Kidney epithelial cell (primary cell): ENCODE measurements around the gene PUM1. TPM values are rescaled to one million over a fixed set of nuclear protein-coding genes. Genes with fewer than 3 reads are reported as not detected.
A peak's percentile ranks its signal among the peaks of the same experiment; 100 is the strongest.

Source experiments
- DNase-seq: peaks from one replicate; pipeline ENCODE4 v3.0.0-alpha.2; 2010; ENCODE audit warnings: low read depth
- H3K27me3 ChIP-seq: 2 replicates; pipeline ENCODE4 v1.6.0; 2011; ENCODE audit warnings: low read length; ENCODE audit not compliant: control insufficient read depth, insufficient read depth
- H3K36me3 ChIP-seq: 2 replicates; pipeline ENCODE4 v1.5.1; 2011; ENCODE audit warnings: low read length; ENCODE audit not compliant: control insufficient read depth, insufficient read depth
- H3K4me3 ChIP-seq: 2 replicates; pipeline ENCODE4 v1.5.1; 2011; ENCODE audit warnings: low read depth, mild to moderate bottlenecking, control low read depth, low read length
- total RNA-seq: library from RNA; depleted of rRNA; stranded (reverse); fragments of >200 nt; gene quantifications from 2 replicates; pipeline ENCODE4 v1.2.3, GENCODE V29; 2015
- TF ChIP-seq, protein P1 (sequence below): IDR thresholded peaks from 2 replicates; pipeline ENCODE4 v1.5.1; 2011; ENCODE audit warnings: mild to moderate bottlenecking, moderate library complexity, low read length, control low read depth, inconsistent platforms; ENCODE audit not compliant: insufficient read depth, poor library complexity, severe bottlenecking

Gene PUM1
- total RNA-seq, 1 donor from 2014 or later: 78.1 TPM

DNA sequence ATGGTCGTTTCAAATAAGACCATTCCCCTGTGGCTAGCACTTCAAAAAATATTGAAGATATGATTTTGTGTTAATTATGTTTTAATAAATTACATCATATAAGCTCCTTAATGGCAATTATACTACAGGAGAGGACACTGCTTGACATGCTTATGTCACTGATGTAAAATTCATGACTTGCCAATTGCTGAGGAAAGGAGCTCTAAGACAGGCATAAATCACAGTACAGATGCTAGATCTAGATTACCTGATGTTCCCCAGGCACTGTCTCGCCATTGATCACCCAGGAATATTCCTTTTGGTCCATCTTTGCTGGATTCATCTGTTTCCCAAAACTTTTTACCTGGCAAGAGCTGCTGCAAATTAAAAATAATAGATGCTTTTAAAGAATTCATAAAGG lies 58.8 kb downstream of the PUM1 start:
- DNase-seq: no peak
- Histone ChIP-seq H3K27me3 (no peaks in the 10 kb centered on the region), H3K4me3 (no peak overlapping the region), H3K36me3 (no peaks in the 10 kb centered on the region)
- TF ChIP-seq, protein P1, sequence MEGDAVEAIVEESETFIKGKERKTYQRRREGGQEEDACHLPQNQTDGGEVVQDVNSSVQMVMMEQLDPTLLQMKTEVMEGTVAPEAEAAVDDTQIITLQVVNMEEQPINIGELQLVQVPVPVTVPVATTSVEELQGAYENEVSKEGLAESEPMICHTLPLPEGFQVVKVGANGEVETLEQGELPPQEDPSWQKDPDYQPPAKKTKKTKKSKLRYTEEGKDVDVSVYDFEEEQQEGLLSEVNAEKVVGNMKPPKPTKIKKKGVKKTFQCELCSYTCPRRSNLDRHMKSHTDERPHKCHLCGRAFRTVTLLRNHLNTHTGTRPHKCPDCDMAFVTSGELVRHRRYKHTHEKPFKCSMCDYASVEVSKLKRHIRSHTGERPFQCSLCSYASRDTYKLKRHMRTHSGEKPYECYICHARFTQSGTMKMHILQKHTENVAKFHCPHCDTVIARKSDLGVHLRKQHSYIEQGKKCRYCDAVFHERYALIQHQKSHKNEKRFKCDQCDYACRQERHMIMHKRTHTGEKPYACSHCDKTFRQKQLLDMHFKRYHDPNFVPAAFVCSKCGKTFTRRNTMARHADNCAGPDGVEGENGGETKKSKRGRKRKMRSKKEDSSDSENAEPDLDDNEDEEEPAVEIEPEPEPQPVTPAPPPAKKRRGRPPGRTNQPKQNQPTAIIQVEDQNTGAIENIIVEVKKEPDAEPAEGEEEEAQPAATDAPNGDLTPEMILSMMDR: no peak

DNA sequence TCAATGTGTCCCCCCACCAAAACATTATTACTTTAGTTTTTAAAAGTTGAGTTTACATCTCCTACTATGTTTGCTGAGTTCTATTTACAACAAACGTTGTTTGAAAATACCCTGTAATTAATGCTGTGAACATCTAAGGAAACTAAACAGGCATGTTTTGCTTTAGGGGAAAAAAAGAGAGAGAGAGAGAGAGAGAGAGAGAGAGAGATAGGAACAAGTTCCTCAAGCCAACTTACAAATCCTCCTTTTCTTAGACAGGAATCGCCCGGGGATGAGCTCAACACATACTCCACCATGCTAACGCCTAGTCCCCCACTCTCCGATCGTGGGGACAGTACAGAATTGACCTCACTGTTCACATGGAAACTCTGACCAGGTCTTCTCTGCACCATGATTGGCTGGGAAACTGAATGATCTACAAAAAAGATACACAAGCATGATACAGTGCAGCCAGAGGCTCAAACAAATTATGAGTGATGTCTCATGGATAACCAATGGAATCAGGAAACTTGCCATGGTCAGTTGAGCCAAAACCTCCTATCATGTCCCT lies 59.8 kb downstream of the PUM1 start:
- DNase-seq: no peak
- TF ChIP-seq, protein P1: no peak
- no peaks in the 10 kb centered on the region for H3K36me3 ChIP-seq

DNA sequence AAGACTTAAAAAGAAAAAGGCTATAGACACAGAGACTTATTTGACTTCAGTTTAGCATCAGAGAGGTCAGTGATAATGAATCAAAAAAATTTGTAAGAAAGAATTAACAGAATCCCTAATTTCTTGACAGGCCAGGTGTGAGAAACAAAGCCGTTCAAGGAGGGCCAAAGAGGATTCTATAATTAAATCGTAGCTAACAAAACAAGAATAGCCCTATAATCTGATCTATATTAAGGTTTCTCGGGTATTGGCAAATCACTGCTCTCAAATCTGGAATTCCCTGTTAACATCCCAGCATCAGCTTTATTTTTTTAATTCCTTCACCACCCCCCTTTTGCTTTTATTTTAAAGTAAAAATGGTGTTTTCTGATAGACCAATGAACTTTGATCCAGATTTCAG lies 60.3 kb downstream of the PUM1 start:
- H3K36me3 ChIP-seq: no peaks in the 10 kb centered on the region
- H3K4me3 ChIP-seq: no peak overlapping the region
- no peak for DNase-seq
- TF ChIP-seq, protein P1: no peak
- no peaks in the 10 kb centered on the region for H3K27me3 ChIP-seq

More for the DNA sequence above, 59.8 kb downstream of the PUM1 start:
- Histone ChIP-seq H3K27me3 (no peaks in the 10 kb centered on the region), H3K4me3 (no peak overlapping the region)

DNA sequence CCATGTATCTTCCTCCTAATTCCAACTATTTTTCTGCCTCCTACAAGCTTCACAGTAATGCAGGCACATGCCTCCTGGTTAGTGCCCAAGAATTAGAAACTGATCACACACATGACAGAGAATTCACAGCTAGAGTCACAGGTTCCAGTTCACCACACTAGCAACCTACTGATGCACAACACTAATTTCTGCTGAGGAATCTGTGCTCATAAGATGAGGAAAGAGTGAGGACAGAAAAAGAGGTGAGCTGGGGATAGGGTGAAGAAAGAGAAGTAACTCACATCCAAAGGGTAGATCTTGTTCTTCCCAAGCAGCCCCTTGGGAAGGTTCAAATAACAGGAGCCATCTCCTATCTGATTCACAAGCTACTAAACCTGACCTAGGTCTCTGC lies 61.3 kb downstream of the PUM1 start:
- DNase-seq: peak; percentile 23
- no peaks in the 10 kb centered on the region for H3K27me3 ChIP-seq
- no peak overlapping the region for H3K4me3 ChIP-seq
- TF ChIP-seq, protein P1: no peak
- no peaks in the 10 kb centered on the region for H3K36me3 ChIP-seq

DNA sequence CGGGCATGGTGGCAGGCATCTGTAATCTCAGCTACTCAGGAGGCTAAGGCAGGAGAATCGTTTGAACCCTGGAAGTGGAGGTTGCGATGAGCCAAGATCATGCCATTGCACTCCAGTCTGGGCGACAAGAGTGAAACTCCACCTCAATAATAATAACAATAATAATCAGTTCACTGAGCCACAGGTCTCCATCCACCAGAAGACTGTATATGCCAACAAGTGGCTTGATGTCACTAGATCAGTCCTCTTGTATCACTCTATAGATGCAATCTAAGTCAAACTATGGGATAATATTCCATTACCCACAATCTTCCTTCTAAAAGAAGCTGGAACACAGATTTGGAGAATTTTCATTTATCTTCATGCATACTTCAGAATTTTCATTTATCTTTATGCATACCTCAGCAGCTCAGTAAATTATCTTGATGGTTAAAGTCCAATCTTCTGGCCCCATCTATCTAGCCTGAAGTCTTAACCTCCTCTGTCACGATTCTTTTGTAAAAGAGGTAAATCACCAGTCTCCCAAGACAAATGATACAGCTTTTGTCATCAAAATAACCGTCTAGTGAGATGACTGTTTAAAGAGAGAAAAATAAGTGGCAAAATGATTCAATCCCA lies 61.8 kb downstream of the PUM1 start:
- TF ChIP-seq, protein P1: no peak
- DNase-seq: no peak

DNA sequence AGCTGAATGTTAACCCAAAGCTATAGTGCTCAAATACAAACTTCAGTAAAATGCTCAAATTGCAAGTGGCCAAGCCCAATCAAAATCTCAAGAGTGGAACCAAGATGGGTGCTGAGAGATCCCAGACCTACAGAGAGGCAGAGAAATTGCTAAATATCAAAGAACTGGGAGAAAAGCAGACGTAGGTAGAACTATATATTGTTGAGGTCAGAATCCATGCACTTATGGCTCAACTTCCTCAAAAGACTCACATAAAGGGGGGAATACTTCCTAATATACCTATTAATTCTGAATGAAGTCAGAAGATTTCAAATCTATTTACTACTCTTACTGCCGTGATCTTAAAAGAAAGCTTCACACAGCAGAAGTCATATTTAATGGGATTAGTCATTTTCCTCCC lies 65.2 kb downstream of the PUM1 start:
- no peak for DNase-seq
- no peaks in the 10 kb centered on the region for H3K36me3 ChIP-seq
- TF ChIP-seq, protein P1: no peak
- H3K27me3 ChIP-seq: no peaks in the 10 kb centered on the region
- no peak overlapping the region for H3K4me3 ChIP-seq

More for the DNA sequence above, 61.8 kb downstream of the PUM1 start:
- Histone ChIP-seq H3K36me3 (no peaks in the 10 kb centered on the region), H3K4me3 (no peak overlapping the region), H3K27me3 (no peaks in the 10 kb centered on the region)
